ENCODE data around the gene KCTD2. TPM values are rescaled to one million over a fixed set of nuclear protein-coding genes. Genes with fewer than 3 reads are reported as not detected.

KCTD2 gene
- total and polyA plus RNA-seq, 3 donors from 2014 or later = 88.9 to 135 (median 122) TPM

DNA sequence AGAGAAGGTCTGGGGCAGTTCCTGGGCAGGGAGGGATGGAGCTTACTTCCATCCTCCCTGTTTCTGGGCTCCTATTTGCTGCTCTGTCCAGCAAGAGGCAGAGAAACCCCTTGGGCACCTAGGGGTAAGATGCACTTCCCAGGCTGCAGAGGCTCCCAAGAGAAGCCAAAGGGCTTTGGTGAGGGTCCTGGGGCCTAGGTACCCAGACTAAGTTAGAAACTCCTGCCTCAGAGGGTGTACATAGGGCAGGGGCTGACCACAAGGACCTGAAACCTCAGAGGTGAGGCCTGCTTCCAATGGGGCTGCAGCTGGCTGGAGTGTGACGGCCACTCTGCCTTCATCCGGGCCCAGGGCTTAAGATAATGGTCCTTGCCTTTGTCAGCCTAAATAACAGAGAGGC is 61.2 kb downstream of the KCTD2 start:
- intact Hi-C loops (cut with DNase I; ENCODE audit: low total_unique reads) = no loop called here
- H3K27ac ChIP-seq = no peak overlapping the region
- no peaks in the 10 kb centered on the region for H3K27me3 ChIP-seq
- peaks cover 7% of the 10 kb centered on the region for H3K4me1 ChIP-seq
- TF ChIP-seq, protein P1, sequence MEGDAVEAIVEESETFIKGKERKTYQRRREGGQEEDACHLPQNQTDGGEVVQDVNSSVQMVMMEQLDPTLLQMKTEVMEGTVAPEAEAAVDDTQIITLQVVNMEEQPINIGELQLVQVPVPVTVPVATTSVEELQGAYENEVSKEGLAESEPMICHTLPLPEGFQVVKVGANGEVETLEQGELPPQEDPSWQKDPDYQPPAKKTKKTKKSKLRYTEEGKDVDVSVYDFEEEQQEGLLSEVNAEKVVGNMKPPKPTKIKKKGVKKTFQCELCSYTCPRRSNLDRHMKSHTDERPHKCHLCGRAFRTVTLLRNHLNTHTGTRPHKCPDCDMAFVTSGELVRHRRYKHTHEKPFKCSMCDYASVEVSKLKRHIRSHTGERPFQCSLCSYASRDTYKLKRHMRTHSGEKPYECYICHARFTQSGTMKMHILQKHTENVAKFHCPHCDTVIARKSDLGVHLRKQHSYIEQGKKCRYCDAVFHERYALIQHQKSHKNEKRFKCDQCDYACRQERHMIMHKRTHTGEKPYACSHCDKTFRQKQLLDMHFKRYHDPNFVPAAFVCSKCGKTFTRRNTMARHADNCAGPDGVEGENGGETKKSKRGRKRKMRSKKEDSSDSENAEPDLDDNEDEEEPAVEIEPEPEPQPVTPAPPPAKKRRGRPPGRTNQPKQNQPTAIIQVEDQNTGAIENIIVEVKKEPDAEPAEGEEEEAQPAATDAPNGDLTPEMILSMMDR (IDR thresholded peaks at IDR 0.05) = no peak
- TF ChIP-seq POLR2A (IDR thresholded peaks at IDR 0.05) = no peak
- no peak for DNase-seq
- no peaks in the 10 kb centered on the region for H3K36me3 ChIP-seq (ENCODE audit: low read depth, missing control alignments)
- 69 to 78% methylated on average over 2 of the region's 2 CpGs for WGBS, 2 donors
- no peak overlapping the region for H3K4me3 ChIP-seq
- no peaks in the 10 kb centered on the region for H3K9me3 ChIP-seq

DNA sequence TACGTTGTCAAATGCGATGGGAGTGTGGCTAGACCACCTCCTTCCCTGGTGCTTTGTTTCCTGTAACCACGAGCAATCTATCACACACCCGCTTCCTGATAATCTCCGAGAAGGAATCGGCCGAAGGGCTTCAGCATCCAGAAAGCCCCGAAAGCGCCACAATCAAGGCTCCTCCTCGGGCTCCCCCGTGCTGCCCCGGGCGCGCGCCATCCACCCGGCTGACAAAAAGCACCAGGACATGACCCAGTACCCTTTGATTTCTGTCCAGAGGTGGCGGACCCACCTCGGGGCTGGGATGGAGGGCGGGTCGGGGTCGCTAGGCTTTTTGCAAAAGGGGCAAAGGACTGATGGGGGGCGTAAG is 62.0 kb downstream of the KCTD2 start:
- peak overlapping the region in 1 of 2 donors; percentile 31 for H3K27ac ChIP-seq
- intact Hi-C loops (cut with DNase I; ENCODE audit: low total_unique reads) = no loop called here
- H3K36me3 ChIP-seq (ENCODE audit: low read depth, missing control alignments) = no peaks in the 10 kb centered on the region
- H3K4me1 ChIP-seq = peaks cover 10% of the 10 kb centered on the region
- no peaks in the 10 kb centered on the region for H3K9me3 ChIP-seq
- no peak for DNase-seq
- 5 to 7% methylated on average over 13 to 22 of the region's 22 CpGs for WGBS, 2 donors
- H3K27me3 ChIP-seq = no peaks in the 10 kb centered on the region
- H3K4me3 ChIP-seq = peak overlapping the region; percentile 60 to 87
- no peak for TF ChIP-seq POLR2A (IDR thresholded peaks at IDR 0.05)
- TF ChIP-seq, protein P1 (IDR thresholded peaks at IDR 0.05) = no peak

DNA sequence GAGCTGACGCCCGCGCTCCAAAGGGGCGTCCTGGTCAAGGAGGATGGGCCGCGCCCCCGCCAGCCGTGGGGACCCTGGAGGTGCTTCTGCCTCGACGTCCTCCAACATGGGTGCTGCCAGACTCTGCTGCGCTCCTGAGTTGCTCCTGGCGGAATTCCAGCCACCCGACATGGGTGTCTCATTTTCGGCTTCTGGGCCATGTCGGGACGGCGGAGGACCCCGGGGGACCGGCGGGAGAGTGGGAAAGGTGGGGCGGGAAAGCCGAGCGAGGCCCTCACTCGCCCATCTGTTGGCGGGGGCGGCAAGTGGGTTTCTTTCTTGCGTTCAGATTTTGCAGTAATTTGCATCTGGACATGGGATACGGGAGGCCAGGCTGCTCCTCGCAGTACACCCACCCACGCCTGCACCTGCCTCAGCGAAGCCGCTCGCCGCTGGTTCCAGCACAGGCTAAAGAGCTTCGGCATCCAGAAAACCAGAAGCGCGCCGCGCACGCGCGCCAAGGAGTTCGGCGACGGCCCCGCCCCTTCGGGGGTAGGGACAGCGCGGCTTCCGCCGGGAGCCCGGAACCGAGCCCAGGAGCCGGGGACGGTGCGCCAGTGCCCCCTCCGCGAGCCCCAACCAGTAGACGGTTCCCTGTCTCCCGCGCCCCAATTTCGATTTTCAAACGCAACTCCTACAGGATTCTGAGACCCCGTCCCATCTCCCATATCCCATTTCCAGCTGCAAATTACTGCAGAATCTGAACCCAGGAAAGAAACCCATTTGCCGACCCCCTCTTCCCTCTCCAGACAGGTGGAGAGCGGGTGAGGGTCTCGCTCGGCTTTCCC is 62.6 kb downstream of the KCTD2 start, which contains the start of gene ARMC7:
Gene ARMC7 (plus strand): TSS at position 563 of the 827 bp plus-strand sequence. CDS start 320 bp downstream, outside the sequence.
- Histone ChIP-seq H3K4me3 (peak within 1 kb of the TSS; percentile 60 to 87), H3K27ac (peak within 1 kb of the TSS; percentile 22 to 33), H3K4me1 (peaks cover 10% of the 10 kb centered on the region), H3K36me3 (ENCODE audit: low read depth, missing control alignments) (no peaks in the 10 kb centered on the region), H3K9me3 (no peaks in the 10 kb centered on the region), H3K27me3 (no peaks in the 10 kb centered on the region)
- 0% methylated on average over 40 to 68 of the region's 68 CpGs for WGBS, 2 donors
- DNase-seq = peak; percentile 93
- no peak for TF ChIP-seq POLR2A (IDR thresholded peaks at IDR 0.05)
- TF ChIP-seq, protein P1 (IDR thresholded peaks at IDR 0.05) = no peak
- intact Hi-C loops (cut with DNase I; ENCODE audit: low total_unique reads) = loop anchor here (10.0 kb wide), 2 partner anchors 95 to 145 kb away; partner anchors contain the start of gene NUP85

DNA sequence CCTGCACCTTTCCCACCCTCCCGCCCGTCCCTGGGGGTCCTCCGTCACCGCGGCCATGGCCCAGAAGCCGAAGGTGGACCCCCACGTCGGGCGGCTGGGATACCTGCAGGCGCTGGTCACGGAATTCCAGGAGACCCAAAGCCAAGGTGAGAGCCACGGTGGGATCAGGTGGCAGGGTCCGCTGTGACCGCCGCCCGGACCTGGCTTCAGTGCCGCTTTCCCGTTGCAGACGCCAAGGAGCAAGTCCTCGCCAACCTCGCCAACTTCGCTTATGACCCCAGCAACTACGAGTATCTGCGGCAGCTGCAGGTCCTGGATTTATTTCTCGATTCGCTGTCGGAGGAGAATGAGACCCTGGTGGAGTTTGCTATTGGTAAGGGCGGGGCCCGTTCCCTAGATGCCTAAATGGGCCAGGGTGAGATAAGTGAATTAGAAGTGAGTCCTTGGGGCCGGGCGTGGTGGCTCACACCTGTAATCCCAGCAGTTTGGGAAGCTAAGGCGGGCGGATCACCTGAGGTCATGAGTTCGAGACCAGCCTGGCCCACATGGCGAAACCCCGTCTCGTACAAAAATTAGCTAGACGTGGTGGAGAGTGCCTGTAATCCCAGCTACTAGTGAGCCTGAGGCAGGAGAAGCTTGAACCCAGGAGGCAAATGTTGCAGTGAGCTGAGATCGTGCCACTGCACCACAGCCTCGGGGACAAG is 63.4 kb downstream of the KCTD2 start:
- intact Hi-C loops (cut with DNase I; ENCODE audit: low total_unique reads) = loop anchor here (10.0 kb wide), 2 partner anchors 94 to 146 kb away; partner anchors contain the start of gene NUP85
- no peak for TF ChIP-seq POLR2A (IDR thresholded peaks at IDR 0.05)
- TF ChIP-seq, protein P1 (IDR thresholded peaks at IDR 0.05) = no peak
- Histone ChIP-seq H3K4me1 (peaks cover 16% of the 10 kb centered on the region), H3K27me3 (no peaks in the 10 kb centered on the region), H3K4me3 (peak overlapping the region; percentile 60 to 87), H3K27ac (peak overlapping the region; percentile 22 to 33), H3K9me3 (no peaks in the 10 kb centered on the region), H3K36me3 (ENCODE audit: low read depth, missing control alignments) (no peaks in the 10 kb centered on the region)
- DNase-seq = peak; percentile 35
- 17 to 20% methylated on average over 36 to 40 of the region's 40 CpGs for WGBS, 2 donors

Data from testis (tissue), 3 donors.